ENCODE data around the gene DLG5. TPM values are rescaled to one million over a fixed set of nuclear protein-coding genes. Genes with fewer than 3 reads are reported as not detected.

The DLG5 gene
- total RNA-seq, 2 experiments from 2014 or later, result 4.8 to 5.0 TPM

DNA sequence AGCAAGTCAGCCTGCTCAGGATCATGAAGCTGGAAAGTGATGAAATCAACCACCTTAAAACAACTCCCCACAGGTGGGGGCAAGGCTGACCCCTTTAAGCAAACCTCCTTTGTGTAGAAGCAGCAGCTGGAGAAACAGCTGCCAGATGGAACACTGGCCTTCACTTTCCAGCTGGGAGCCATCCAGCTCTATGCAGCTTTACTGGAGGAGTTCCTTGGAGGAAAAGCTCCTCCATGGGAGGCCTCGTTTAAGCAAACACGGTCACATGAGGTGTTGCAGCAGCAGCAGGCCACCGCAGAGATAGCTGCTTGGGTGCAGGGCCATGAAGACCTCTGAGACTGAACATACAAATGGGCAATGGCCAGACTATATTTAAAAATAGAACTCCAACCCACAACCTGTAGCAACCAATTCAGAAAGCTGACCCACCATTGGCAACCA lies 13.0 kb upstream of the DLG5 start:
- no peak for DNase-seq
- H3K36me3 Mint-ChIP-seq, result no peaks in the 10 kb centered on the region
- H3K4me3 Mint-ChIP-seq, result no peak overlapping the region
- H3K27ac Mint-ChIP-seq, result no peak overlapping the region
- ATAC-seq (ENCODE audit: low read depth), result no peak
- POLR2A ChIA-PET, result no interaction called here
- peaks cover 9% of the 10 kb centered on the region for H3K27me3 Mint-ChIP-seq
- H3K4me1 Mint-ChIP-seq, result no peaks in the 10 kb centered on the region
- H3K9me3 Mint-ChIP-seq, result no peaks in the 10 kb centered on the region

DNA sequence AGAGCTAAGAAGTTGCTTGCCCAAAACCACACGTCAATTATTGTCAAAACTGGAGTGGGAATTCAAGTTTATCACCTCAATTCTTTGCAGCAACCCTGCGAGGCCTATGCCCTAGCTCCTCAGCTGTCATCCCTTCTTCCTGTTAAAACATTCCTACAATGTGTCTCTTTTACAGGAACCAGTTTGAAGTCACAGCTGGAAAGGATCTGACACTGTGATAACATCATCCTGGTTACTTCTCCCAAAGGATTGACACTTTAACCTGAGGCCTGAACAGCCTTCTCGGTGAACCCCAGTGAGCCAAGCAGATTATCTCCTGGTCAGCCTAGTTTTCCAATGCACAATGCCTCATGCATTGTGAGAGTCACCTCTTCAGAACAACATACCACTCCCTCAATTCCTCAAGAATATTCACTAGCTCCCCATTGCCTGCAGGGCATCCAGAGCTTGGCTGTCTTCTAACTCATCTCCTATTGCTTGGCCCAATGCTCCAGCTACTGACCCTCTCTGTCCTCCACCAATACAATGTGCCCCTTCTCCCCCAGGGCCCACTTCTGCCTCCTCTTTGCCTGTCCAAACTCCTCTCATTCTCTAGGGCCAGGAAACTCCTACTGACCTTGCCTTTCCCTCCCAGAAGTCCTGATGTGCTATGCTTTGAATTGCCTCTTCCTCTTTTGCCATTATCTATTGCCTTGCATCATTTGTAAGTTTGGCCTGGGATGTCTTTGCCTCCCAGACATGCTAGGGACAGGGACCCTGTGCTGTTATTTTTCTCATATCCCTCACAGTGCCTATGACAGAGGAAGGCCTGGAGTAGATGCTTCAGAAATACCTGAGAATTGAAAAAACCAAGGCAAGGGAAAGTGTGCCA lies 10.4 kb upstream of the DLG5 start:
- Mint-ChIP-seq H3K27me3 (peaks cover 16% of the 10 kb centered on the region), H3K4me1 (no peaks in the 10 kb centered on the region), H3K27ac (peak overlapping the region; percentile 5), H3K36me3 (no peaks in the 10 kb centered on the region), H3K4me3 (no peak overlapping the region), H3K9me3 (no peaks in the 10 kb centered on the region)
- ATAC-seq (ENCODE audit: low read depth), result no peak
- no peak for DNase-seq
- POLR2A ChIA-PET, result no interaction called here

DNA sequence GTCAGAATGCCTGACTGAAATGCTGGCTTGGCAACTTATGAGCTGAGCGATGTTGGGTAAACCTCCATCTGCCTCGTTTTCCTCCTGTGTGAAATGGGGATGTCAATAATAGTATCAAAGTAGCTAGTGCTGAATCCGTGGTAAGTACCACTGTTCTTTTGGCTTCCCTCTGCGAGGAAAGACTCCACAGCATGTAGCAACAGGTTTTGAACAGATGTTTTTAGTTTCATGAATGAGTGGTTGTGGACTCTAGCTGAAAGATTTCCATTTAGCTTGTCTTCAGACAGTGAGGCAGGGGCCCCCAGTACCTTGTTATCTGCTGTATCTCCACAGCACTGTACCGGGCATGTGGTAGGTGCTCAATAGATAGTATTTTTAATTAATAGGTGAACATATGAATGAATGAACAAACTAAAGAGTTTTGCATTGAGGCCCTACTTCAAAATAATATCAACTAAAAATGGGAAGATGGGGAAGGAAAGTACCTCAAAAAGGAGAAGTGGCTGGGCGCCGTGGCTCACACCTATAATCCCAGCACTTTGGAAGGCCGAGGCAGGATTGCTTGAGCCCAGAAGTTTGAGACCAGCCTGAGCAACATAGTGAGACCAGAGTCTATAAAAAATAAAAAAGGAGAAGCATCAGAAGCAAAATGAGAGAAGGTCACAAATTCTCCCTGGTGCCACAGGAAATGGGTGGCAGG lies 5.6 kb upstream of the DLG5 start:
- Mint-ChIP-seq H3K4me1 (peaks cover 7% of the 10 kb centered on the region), H3K27me3 (peaks cover 37% of the 10 kb centered on the region), H3K9me3 (no peaks in the 10 kb centered on the region), H3K36me3 (no peaks in the 10 kb centered on the region), H3K4me3 (no peak overlapping the region), H3K27ac (no peak overlapping the region)
- no peak for ATAC-seq (ENCODE audit: low read depth)
- POLR2A ChIA-PET, result no interaction called here
- no peak for DNase-seq

DNA sequence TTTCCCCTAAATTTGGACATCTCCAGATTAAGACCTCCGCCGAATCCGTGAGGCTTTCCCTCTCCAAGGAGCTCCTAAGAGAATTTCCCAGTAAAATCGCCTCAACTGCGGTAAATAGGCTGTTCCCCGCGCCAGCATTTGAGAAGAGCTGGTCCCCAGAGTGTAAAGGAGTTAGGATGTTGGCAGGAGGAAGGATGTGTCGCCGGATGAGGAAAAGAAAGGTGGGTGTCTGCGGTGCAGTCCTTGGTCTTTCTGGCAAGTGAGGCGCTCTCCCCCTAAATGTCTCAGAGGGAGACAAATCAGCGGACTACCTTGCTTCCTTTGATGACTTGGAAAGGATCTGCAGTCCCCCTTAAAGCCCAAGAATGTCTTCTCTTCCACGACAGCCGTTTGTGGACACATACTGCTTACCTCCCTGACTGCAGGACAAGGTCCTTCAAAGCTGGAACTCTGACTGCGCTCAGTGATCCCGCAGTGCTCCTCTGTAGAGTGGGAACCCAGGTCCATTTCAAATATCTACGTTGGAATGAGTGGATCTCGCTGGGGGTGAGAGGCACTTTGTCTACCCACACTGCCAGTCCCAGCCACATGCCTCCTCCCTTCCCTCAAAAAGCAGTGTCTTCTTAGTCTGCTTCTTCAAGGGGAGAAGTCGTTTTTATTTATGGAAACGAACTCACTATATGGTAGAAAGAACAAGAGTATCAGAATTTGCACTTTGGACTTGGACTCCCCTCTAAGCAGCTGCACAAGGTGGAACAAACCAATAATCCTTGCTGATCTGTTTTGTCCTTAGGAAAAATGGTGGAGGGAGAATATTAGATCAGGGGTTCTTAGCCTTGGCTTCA lies 1.1 kb upstream of the DLG5 start:
- H3K4me1 Mint-ChIP-seq, result peaks cover 11% of the 10 kb centered on the region
- H3K9me3 Mint-ChIP-seq, result no peaks in the 10 kb centered on the region
- no peak for DNase-seq
- H3K27me3 Mint-ChIP-seq, result peaks cover 57% of the 10 kb centered on the region
- POLR2A ChIA-PET, result no interaction called here
- H3K27ac Mint-ChIP-seq, result no peak overlapping the region
- no peak for ATAC-seq (ENCODE audit: low read depth)
- no peaks in the 10 kb centered on the region for H3K36me3 Mint-ChIP-seq
- H3K4me3 Mint-ChIP-seq, result peak overlapping the region; percentile 67

DNA sequence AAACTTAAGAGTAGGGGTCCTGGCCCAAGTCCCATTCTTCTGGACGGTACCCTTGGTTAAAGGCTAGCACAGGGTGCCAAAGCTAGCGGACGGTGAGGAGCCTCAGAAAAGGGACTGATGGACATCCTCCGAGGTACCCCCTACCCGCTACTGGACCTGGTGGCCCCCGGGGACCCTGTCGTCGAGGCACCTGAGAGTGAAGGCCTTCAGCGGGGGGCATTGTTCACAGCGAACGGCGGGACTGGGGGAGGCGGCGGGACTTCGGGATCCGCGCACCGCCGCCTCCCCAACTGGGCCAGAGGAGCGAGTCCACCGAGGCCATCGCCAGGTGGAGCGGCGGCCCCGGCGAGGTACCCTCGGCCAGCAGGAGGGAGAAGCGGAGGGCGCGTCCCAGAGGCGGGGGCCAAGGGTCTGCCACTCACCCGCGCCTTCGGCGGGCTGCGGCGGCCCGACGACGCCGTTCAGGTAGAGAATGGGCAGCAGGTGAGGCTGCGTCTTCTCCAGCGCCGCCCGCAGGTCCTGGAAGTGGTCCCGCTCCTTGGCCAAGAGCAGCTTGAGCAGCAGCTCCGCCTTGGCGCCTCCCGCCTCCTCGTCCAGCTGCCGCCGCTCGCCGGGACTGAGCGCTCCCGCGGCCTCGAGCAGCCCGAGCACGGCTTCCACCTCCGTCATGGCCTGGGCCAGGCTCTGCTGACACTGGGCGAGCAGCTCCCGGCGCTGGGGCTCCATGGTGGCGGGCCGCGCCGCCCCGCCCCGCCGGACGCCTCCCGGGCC lies 575 bp downstream of the DLG5 start:
- H3K27ac Mint-ChIP-seq, result no peak overlapping the region

DNA sequence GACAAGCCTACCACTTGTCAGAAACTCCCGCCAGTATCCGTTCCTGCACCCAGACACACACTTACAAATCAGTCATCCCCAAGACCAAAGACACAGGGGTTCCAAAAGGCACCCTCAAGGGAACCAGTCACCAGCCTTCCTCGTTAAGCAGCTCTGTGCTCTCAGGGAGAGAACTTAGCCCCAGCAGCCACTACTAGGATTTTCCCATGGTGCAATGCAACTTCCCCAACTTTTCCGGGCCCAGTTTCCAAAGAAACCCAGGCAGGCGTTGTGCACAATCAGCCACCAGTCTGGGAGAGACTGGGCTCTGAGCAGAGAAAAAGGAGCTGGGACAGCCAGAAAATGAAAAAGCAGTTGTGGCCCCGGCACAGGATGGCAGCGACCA lies 1.2 kb downstream of the DLG5 start:
- DNase-seq, result no peak
- Mint-ChIP-seq H3K27me3 (peaks cover 61% of the 10 kb centered on the region), H3K9me3 (no peaks in the 10 kb centered on the region), H3K4me1 (peaks cover 11% of the 10 kb centered on the region), H3K27ac (no peak overlapping the region), H3K36me3 (no peaks in the 10 kb centered on the region), H3K4me3 (peak overlapping the region; percentile 73)
- ATAC-seq (ENCODE audit: low read depth), result no peak
- POLR2A ChIA-PET, result no interaction called here

More for the DNA sequence above, 575 bp downstream of the DLG5 start:
- ATAC-seq (ENCODE audit: low read depth), result peak; percentile 73
- Mint-ChIP-seq H3K4me3 (peak overlapping the region; percentile 73), H3K9me3 (no peaks in the 10 kb centered on the region), H3K36me3 (no peaks in the 10 kb centered on the region), H3K4me1 (peaks cover 11% of the 10 kb centered on the region), H3K27me3 (peaks cover 59% of the 10 kb centered on the region)
- POLR2A ChIA-PET, result no interaction called here
- no peak for DNase-seq

DNA sequence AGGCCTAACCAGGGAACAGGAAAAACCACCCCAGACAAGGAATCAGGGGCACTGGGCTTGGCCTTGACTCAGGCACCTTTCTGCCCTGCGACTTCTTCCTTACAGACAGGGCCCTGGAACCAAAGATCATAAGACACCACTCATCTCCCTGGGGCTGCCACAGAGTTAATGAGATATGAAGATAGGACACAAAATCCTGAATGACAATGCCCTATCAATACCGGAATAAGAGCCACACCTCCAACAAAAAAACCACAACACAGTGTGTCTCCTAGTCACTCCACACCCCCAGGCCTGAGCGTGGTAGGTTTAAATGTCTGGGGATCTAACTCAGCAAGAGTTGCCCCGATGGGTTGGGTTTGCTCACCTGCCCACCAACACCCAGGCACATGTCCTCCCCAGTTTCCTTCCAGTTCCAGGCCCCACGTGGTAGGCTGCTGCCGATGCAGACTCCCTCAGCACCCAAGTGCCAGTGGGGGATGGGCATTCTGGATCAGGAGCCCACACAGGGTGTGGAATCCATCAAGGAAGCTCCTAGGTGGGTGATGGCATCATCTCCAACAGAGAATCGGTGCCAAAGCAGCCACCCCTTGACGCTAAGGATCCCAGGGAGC lies 3.9 kb downstream of the DLG5 start:
- no peak overlapping the region for H3K27ac Mint-ChIP-seq
- H3K36me3 Mint-ChIP-seq, result no peaks in the 10 kb centered on the region
- DNase-seq (no peak), ATAC-seq (ENCODE audit: low read depth) (no peak)
- POLR2A ChIA-PET, result no interaction called here
- H3K27me3 Mint-ChIP-seq, result peaks cover 43% of the 10 kb centered on the region
- H3K4me1 Mint-ChIP-seq, result peaks cover 9% of the 10 kb centered on the region
- H3K9me3 Mint-ChIP-seq, result no peaks in the 10 kb centered on the region
- H3K4me3 Mint-ChIP-seq, result no peak overlapping the region

DNA sequence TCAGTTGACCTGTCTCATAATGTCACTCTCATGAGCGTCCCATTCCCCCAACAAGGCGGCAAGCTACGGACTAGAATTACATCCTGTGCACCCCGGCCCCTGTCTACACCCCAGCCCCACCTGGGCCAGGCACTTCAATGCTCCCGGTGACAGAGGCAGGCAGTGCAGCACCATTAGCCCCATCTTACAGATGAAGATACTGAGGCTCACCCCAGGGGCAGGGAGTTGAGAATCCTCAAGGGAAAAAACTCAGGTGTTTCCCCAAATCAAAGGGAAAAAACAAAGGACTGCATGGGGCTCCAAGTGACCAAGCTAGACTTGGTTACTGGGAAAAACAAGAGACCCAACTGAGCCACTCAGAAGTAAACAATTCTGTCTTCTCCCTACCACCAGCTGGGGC lies 4.5 kb downstream of the DLG5 start:
- Mint-ChIP-seq H3K4me1 (peaks cover 4% of the 10 kb centered on the region), H3K36me3 (no peaks in the 10 kb centered on the region), H3K27me3 (peaks cover 39% of the 10 kb centered on the region), H3K27ac (no peak overlapping the region), H3K9me3 (no peaks in the 10 kb centered on the region), H3K4me3 (no peak overlapping the region)
- ATAC-seq (ENCODE audit: low read depth), result no peak
- POLR2A ChIA-PET, result no interaction called here
- DNase-seq, result no peak

DNA sequence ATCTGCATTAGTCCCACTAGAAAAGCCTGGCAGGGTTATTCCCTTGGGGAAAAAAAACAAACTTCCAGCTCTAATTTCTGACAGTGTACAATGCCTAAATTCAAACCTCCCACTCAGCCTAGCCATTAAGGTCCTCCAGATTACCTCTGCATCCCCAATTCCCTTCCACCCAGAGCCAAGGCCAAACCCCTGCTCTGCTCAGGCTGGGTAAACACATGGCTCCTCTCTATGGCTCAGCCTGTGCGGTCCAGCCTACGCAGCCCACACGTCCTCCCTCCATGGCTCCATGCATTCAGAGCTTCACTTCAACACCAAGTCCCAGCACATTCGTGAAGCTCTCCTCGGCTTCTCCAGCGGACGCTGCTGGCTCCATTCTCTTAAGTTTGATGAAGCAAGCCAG lies 5.2 kb downstream of the DLG5 start:
- POLR2A ChIA-PET, result no interaction called here
- Mint-ChIP-seq H3K9me3 (no peaks in the 10 kb centered on the region), H3K36me3 (no peaks in the 10 kb centered on the region), H3K4me3 (no peak overlapping the region), H3K4me1 (peaks cover 4% of the 10 kb centered on the region), H3K27me3 (peaks cover 39% of the 10 kb centered on the region), H3K27ac (no peak overlapping the region)
- DNase-seq (no peak), ATAC-seq (ENCODE audit: low read depth) (no peak)

DNA sequence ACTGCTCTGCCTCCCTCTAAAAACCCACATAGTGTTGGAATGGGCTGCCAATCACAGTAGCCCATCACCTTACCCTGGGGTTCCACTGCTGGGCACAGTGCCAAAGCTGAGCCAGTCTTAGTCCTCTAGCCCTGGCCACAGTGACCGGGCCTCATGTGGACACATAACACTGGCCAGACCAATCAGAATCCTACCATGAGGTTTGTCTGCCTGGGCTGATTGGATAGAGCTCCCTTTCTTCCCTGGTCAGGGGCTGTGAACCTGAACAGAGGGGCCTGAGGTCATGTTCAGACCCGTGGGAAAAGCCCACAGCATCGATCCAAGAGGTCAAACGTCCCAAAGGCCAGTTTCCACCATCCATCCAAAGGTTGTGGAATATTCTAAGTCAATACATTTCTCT lies 6.1 kb downstream of the DLG5 start:
- Mint-ChIP-seq H3K9me3 (no peaks in the 10 kb centered on the region), H3K27me3 (peaks cover 37% of the 10 kb centered on the region), H3K4me3 (no peak overlapping the region), H3K27ac (no peak overlapping the region), H3K4me1 (peaks cover 4% of the 10 kb centered on the region), H3K36me3 (no peaks in the 10 kb centered on the region)
- DNase-seq, result no peak
- POLR2A ChIA-PET, result no interaction called here
- ATAC-seq (ENCODE audit: low read depth), result no peak

DNA sequence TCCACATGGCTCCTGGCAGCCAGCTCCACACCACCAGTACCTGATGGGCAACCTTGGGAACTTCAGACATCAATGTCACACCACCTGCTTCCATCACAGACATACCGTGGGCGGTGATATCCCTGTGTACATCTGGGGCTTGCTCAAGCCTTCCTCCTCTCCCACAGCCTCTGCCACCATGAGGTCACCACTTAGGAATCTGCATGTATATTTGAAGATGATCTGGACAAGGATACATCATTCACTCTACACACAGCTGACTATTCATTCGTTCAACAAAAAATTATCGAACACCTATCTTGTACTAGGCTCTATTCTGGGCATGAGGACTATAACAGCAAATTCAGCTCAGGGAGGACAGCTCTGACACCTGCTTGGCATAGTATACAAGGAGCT lies 6.8 kb downstream of the DLG5 start:
- Mint-ChIP-seq H3K27me3 (peaks cover 30% of the 10 kb centered on the region), H3K4me1 (no peaks in the 10 kb centered on the region)
- no peak for DNase-seq

DNA sequence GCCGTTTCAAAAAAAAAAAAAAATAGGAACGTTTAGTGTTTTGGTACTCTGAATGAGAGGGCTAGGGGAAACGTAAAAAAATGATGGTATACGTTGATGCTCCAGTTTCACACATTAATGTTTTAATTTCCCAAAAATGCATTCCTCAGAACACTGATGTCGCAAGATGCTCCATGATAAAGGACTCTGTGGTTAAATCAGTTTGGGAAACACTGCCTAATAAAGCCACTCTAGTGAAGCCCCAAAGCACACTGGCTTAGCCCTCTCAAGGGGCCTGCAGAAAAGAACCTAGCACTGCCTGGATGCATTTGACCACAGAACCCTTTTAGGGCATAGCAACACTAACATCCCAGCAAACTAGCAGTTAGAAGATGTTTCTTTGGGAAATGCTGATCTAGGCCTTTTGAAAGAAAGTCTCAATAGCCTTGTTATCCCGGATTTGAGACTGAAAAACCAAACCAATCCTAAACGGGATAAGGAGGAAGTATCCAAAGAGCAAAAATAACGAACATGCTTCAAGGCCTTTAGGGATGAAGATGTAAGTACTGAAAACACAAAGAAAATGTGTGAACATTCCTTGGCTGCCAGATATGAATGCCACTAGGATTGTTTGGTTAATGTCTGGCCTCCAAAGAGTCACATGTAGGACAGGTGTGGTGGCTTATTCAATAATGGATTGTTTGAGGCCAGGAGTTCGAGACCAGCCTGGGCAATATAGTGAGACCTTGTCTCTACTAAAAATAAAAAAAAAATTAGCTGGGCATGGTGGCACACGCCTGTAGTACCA lies 11.0 kb downstream of the DLG5 start:
- Mint-ChIP-seq H3K9me3 (no peaks in the 10 kb centered on the region), H3K4me1 (peaks cover 4% of the 10 kb centered on the region), H3K4me3 (no peak overlapping the region), H3K36me3 (no peaks in the 10 kb centered on the region), H3K27me3 (peaks cover 19% of the 10 kb centered on the region), H3K27ac (no peak overlapping the region)
- POLR2A ChIA-PET, result no interaction called here
- ATAC-seq (ENCODE audit: low read depth) (no peak), DNase-seq (no peak)

More for the DNA sequence above, 6.8 kb downstream of the DLG5 start:
- Mint-ChIP-seq H3K36me3 (no peaks in the 10 kb centered on the region), H3K9me3 (no peaks in the 10 kb centered on the region), H3K4me3 (no peak overlapping the region), H3K27ac (no peak overlapping the region)
- no peak for ATAC-seq (ENCODE audit: low read depth)
- POLR2A ChIA-PET, result no interaction called here
